K562 (cell line): Measurements from ENCODE around the gene EGFL7. TPM values are rescaled to one million over a fixed set of nuclear protein-coding genes. Genes with fewer than 3 reads are reported as not detected.

Source experiments
- ARNT ChIP-seq, 2 experiments: fragments of 450-650 bp; IDR thresholded peaks; 2 replicates each; pipeline ENCODE4 v1.6.1; 2016; ENCODE audit warnings: mild to moderate bottlenecking in 1 of 2
- CC2D1A ChIP-seq: fragments of 450-650 bp; IDR thresholded peaks from 2 replicates; pipeline ENCODE4 v1.6.1; 2017; ENCODE audit warnings: mild to moderate bottlenecking
- CREM ChIP-seq: IDR thresholded peaks from 2 replicates; pipeline ENCODE4 v1.6.1; 2014; ENCODE audit warnings: antibody characterized with exemption, low read depth
- FOXM1 ChIP-seq, 2 experiments: fragments of 450-650 bp in 1 of 2; sonication (generic) in 1 of 2; formaldehyde crosslinking in 1 of 2; IDR thresholded peaks; 2 replicates each; pipeline versions ENCODE4 v1.6.1 to v1.9.0; 2017 to 2022; ENCODE audit warnings: low read depth in 2 of 2, mild to moderate bottlenecking in 2 of 2, missing genetic modification reagents in 1 of 2, moderate library complexity in 1 of 2
- IRF2 ChIP-seq: sonication (generic); formaldehyde crosslinking; IDR thresholded peaks from 2 replicates; pipeline ENCODE4 v1.8.1; 2022; ENCODE audit warnings: mild to moderate bottlenecking, missing genetic modification reagents
- KAT8 ChIP-seq: fragments of 450-650 bp; IDR thresholded peaks from 2 replicates; pipeline ENCODE4 v1.6.1; 2016; ENCODE audit warnings: low read depth, mild to moderate bottlenecking
- POLR3G ChIP-seq: IDR thresholded peaks from 2 replicates; pipeline ENCODE4 v1.6.1; 2011; ENCODE audit not compliant: insufficient read length, insufficient replicate concordance; ENCODE audit errors: extremely low read depth
- SIN3B ChIP-seq: fragments of 450-650 bp; IDR thresholded peaks from 2 replicates; pipeline ENCODE4 v1.6.1; 2017; ENCODE audit warnings: low read depth, mild to moderate bottlenecking, moderate library complexity
- SMARCA5 ChIP-seq: fragments of 450-650 bp; IDR thresholded peaks from 2 replicates; pipeline ENCODE4 v1.6.1; 2016
- ZNF561 ChIP-seq: fragments of 450-650 bp; formaldehyde crosslinking; conservative IDR thresholded peaks from 2 replicates; pipeline ENCODE4 v1.4.0; 2020; ENCODE audit warnings: mild to moderate bottlenecking, moderate library complexity
- ZNF668 ChIP-seq: fragments of 250-450 bp; sonication (Bioruptor Pico); IDR thresholded peaks from 2 replicates; pipeline ENCODE4 v1.8.0; 2022; ENCODE audit warnings: mild to moderate bottlenecking, inconsistent platforms
- polyA plus RNA-seq, 8 experiments: library from polyadenylated mRNA; depleted of rRNA in 4 of 8; stranded (reverse) in 5 of 8; unstranded in 3 of 8; fragments of >200 nt; fragmentation: Nextera tagmentation in 2 of 8; fragmentation: Illumina TruSeq in 1 of 8; extraction: Ambion mirVana in 2 of 8; extraction: Trizol in 1 of 8; gene quantifications; 2 replicates each; pipeline versions ENCODE4 v1.2.1 to v1.2.3, GENCODE V29; 2011 to 2014; ENCODE audit warnings: inconsistent platforms in 1 of 8, missing spikeins in 1 of 8
- total RNA-seq, 7 experiments: library from RNA; depleted of rRNA in 6 of 7; stranded (reverse); fragments of >200 nt in 6 of 7; fragmentation: Illumina TruSeq in 2 of 7; extraction: Trizol in 2 of 7; gene quantifications; 2 replicates each; pipeline versions ENCODE4 v1.2.1 to v1.2.3, GENCODE V29; 2011 to 2021; ENCODE audit warnings: low replicate concordance in 1 of 7
- TF ChIP-seq, protein P1 (sequence below): fragments of 450-650 bp; IDR thresholded peaks from 2 replicates; pipeline ENCODE4 v1.6.1; 2014; ENCODE audit warnings: low read depth, mild to moderate bottlenecking, moderate library complexity, borderline replicate concordance
- TF ChIP-seq, protein P2 (sequence below), 3 experiments: IDR thresholded peaks in 2 of 3; conservative IDR thresholded peaks in 1 of 3; 2 replicates each; pipeline ENCODE4 v1.5.1; 2011 to 2012; ENCODE audit warnings: low read length in 3 of 3, mild to moderate bottlenecking in 3 of 3, control low read depth in 2 of 3, improper control_type of control experiment in 1 of 3, inconsistent platforms in 1 of 3, low read depth in 1 of 3, mixed read lengths in 1 of 3, moderate library complexity in 1 of 3; ENCODE audit not compliant: insufficient read depth in 2 of 3
- TF ChIP-seq, protein P3 (sequence below): fragments of 250-450 bp; sonication (Bioruptor Pico); IDR thresholded peaks from 2 replicates; pipeline ENCODE4 v1.4.0; 2020; ENCODE audit warnings: mild to moderate bottlenecking
- TF ChIP-seq, protein P4 (sequence below): fragments of 450-650 bp; IDR thresholded peaks from 2 replicates; pipeline ENCODE4 v1.6.1; 2016; ENCODE audit warnings: borderline replicate concordance
- TF ChIP-seq, protein P5 (sequence below): sonication (generic); formaldehyde crosslinking; IDR thresholded peaks from 2 replicates; pipeline ENCODE4 v1.8.0; 2022; ENCODE audit warnings: missing genetic modification reagents, mild to moderate bottlenecking, moderate library complexity, borderline replicate concordance
- TF ChIP-seq, protein P6 (sequence below), 2 experiments: fragments of 250-450 bp in 1 of 2; fragments of 450-650 bp in 1 of 2; sonication (Bioruptor Pico) in 1 of 2; IDR thresholded peaks; 2 replicates each; pipeline versions ENCODE4 v1.6.1 to v1.8.0; 2016 to 2021; ENCODE audit warnings: mild to moderate bottlenecking in 2 of 2, moderate library complexity in 2 of 2, missing compliant biosample characterization in 1 of 2, missing genetic modification characterization in 1 of 2

Gene EGFL7
- total and polyA plus RNA-seq, 9 of the 15 experiments (the other 6 are each of a cell fraction or from before 2014, with no cell fraction given), result 1.5 to 286 (median 55.5) TPM

DNA sequence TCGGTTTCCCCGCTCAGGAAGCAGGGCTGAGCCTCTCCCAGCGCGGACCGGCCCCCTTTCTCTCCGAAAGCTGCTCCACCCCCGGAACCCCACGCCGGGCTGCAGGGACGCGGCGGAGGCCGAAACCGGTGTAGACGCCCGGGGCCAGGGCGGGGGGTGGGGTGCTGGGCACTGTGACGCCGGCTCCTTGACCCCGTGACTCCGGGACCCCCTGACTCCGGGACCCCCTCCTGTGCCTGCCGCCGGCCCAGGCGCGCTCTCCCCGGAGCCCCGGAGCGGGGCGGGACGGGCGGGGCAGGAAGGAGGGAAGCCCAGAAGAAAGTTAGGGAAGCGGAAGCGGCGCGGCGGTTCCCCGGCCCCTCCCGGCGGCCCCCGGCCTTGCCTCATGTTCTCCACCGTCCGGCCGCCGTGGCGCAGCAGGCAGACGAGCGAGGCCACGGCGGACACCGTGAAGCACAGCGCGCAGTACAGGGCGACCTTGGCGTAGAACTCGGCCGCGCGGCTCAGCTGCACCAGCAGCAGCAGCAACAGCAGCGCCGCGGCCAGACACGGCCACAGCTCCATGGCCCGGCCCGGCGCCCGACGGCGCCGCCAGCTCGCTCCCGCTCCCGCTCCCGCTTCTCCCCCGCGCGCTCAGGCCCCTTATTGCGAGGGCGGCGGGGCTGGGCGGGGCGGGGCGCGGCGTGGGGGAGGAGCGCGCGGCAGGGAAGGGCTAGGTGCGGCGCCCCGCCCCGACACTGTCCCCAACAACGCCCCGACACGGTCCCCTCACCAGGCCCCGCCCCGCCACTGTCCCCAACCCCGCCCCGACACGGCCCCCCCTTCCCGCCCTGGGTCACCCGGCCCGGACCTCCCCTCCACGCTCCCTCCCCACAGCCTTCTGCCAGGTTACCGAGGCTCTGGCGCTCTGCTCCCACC, 24.3 kb downstream of the EGFL7 start, which contains the start of gene AGPAT2 (continued):
- TF ChIP-seq, protein P1, sequence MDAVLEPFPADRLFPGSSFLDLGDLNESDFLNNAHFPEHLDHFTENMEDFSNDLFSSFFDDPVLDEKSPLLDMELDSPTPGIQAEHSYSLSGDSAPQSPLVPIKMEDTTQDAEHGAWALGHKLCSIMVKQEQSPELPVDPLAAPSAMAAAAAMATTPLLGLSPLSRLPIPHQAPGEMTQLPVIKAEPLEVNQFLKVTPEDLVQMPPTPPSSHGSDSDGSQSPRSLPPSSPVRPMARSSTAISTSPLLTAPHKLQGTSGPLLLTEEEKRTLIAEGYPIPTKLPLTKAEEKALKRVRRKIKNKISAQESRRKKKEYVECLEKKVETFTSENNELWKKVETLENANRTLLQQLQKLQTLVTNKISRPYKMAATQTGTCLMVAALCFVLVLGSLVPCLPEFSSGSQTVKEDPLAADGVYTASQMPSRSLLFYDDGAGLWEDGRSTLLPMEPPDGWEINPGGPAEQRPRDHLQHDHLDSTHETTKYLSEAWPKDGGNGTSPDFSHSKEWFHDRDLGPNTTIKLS, result peak; percentile 76; the same call in 1 of the 2 replicates
- TF ChIP-seq, protein P2, sequence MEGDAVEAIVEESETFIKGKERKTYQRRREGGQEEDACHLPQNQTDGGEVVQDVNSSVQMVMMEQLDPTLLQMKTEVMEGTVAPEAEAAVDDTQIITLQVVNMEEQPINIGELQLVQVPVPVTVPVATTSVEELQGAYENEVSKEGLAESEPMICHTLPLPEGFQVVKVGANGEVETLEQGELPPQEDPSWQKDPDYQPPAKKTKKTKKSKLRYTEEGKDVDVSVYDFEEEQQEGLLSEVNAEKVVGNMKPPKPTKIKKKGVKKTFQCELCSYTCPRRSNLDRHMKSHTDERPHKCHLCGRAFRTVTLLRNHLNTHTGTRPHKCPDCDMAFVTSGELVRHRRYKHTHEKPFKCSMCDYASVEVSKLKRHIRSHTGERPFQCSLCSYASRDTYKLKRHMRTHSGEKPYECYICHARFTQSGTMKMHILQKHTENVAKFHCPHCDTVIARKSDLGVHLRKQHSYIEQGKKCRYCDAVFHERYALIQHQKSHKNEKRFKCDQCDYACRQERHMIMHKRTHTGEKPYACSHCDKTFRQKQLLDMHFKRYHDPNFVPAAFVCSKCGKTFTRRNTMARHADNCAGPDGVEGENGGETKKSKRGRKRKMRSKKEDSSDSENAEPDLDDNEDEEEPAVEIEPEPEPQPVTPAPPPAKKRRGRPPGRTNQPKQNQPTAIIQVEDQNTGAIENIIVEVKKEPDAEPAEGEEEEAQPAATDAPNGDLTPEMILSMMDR (IDR thresholded peaks at IDR 0.05 in 2 of 3, conservative IDR thresholded peaks at IDR 0.05 in 1 of 3; ENCODE audit: insufficient read depth in 2 of 3, low read depth in 1 of 3, low read length in 3 of 3), result 0 out of 6 replicates have a peak, but pooled peaks of 1 of the 3 experiments have one; percentile 1
- TF ChIP-seq, protein P3, sequence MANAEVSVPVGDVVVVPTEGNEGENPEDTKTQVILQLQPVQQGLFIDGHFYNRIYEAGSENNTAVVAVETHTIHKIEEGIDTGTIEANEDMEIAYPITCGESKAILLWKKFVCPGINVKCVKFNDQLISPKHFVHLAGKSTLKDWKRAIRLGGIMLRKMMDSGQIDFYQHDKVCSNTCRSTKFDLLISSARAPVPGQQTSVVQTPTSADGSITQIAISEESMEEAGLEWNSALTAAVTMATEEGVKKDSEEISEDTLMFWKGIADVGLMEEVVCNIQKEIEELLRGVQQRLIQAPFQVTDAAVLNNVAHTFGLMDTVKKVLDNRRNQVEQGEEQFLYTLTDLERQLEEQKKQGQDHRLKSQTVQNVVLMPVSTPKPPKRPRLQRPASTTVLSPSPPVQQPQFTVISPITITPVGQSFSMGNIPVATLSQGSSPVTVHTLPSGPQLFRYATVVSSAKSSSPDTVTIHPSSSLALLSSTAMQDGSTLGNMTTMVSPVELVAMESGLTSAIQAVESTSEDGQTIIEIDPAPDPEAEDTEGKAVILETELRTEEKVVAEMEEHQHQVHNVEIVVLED (CRISPR knock-in tag), result 0 out of 2 replicates have a peak, but pooled peaks have one; percentile 28
- TF ChIP-seq, protein P4, sequence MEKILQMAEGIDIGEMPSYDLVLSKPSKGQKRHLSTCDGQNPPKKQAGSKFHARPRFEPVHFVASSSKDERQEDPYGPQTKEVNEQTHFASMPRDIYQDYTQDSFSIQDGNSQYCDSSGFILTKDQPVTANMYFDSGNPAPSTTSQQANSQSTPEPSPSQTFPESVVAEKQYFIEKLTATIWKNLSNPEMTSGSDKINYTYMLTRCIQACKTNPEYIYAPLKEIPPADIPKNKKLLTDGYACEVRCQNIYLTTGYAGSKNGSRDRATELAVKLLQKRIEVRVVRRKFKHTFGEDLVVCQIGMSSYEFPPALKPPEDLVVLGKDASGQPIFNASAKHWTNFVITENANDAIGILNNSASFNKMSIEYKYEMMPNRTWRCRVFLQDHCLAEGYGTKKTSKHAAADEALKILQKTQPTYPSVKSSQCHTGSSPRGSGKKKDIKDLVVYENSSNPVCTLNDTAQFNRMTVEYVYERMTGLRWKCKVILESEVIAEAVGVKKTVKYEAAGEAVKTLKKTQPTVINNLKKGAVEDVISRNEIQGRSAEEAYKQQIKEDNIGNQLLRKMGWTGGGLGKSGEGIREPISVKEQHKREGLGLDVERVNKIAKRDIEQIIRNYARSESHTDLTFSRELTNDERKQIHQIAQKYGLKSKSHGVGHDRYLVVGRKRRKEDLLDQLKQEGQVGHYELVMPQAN, result 0 out of 2 replicates have a peak, but pooled peaks have one; percentile 63
- TF ChIP-seq SMARCA5 (no peak), SIN3B (peak; percentile 51), FOXM1 (IDR thresholded peaks at IDR 0.05; ENCODE audit: low read depth) (no peak), FOXM1 (CRISPR knock-in tag; IDR thresholded peaks at IDR 0.05; ENCODE audit: low read depth) (no peak), KAT8 (no peak), ZNF668 (CRISPR knock-in tag) (no peak), ARNT (IDR thresholded peaks at IDR 0.05) (no peak), CREM (peak; percentile 57), IRF2 (CRISPR knock-in tag) (no peak), ZNF561 (CRISPR knock-in tag) (no peak), POLR3G (no peak), CC2D1A (no peak)
- TF ChIP-seq, protein P5, sequence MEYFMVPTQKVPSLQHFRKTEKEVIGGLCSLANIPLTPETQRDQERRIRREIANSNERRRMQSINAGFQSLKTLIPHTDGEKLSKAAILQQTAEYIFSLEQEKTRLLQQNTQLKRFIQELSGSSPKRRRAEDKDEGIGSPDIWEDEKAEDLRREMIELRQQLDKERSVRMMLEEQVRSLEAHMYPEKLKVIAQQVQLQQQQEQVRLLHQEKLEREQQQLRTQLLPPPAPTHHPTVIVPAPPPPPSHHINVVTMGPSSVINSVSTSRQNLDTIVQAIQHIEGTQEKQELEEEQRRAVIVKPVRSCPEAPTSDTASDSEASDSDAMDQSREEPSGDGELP (CRISPR knock-in tag), result no peak
- TF ChIP-seq, protein P6, sequence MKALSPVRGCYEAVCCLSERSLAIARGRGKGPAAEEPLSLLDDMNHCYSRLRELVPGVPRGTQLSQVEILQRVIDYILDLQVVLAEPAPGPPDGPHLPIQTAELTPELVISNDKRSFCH (CRISPR knock-in tag; IDR thresholded peaks at IDR 0.05), result no peak
- TF ChIP-seq, protein P6 (tag; IDR thresholded peaks at IDR 0.05), result peak; percentile 49; the same call in 1 of the 2 replicates
